Measurements from ENCODE around the gene LANCL2. TPM values are rescaled to one million over a fixed set of nuclear protein-coding genes. Genes with fewer than 3 reads are reported as not detected.

LANCL2 gene
- total and polyA plus RNA-seq, 7 donors = 5.9 to 9.6 (median 8.3) TPM

GRCh38 chr7:55472928-55473725 is 108.0 kb downstream of the LANCL2 start:
- DNase-seq = no peak
- 87 to 91% methylated on average over 25 of the region's 25 CpGs for WGBS, 2 donors
- Histone ChIP-seq H3K27me3 (no peaks in the 10 kb centered on the region), H3K9me3 (no peaks in the 10 kb centered on the region), H3K4me1 (no peaks in the 10 kb centered on the region), H3K27ac (no peak overlapping the region), H3K4me3 (no peak overlapping the region), H3K36me3 (peaks cover 0 to 11% (median 2%) of the 10 kb centered on the region in 4 donors)
- no peak for TF ChIP-seq EP300 (IDR thresholded peaks at IDR 0.05)
- no peak for TF ChIP-seq POLR2A (IDR thresholded peaks at IDR 0.05)
- no peak for TF ChIP-seq POLR2AphosphoS5 (IDR thresholded peaks at IDR 0.05)
- no peak for TF ChIP-seq CTCF (IDR thresholded peaks at IDR 0.05)
- intact Hi-C loops (cut with DNase I) = no loop called here

GRCh38 chr7:55473932-55474331 is 108.8 kb downstream of the LANCL2 start:
- H3K4me3 ChIP-seq = no peak overlapping the region
- H3K4me1 ChIP-seq = no peaks in the 10 kb centered on the region
- H3K9me3 ChIP-seq = no peaks in the 10 kb centered on the region
- intact Hi-C loops (cut with DNase I) = no loop called here
- no peak overlapping the region for H3K27ac ChIP-seq
- DNase-seq = no peak
- TF ChIP-seq POLR2AphosphoS5 (IDR thresholded peaks at IDR 0.05) = no peak
- no peak for TF ChIP-seq POLR2A (IDR thresholded peaks at IDR 0.05)
- no peak for TF ChIP-seq CTCF (IDR thresholded peaks at IDR 0.05)
- TF ChIP-seq EP300 (IDR thresholded peaks at IDR 0.05) = no peak
- no peaks in the 10 kb centered on the region for H3K27me3 ChIP-seq
- WGBS, 2 donors = 93 to 96% methylated on average over 10 of the region's 10 CpGs
- H3K36me3 ChIP-seq = peaks cover 0 to 11% (median 2%) of the 10 kb centered on the region in 4 donors

- Histone ChIP-seq H3K4me1 (no peaks in the 10 kb centered on the region), H3K36me3 (peaks cover 0 to 10% (median 2%) of the 10 kb centered on the region in 4 donors), H3K4me3 (no peak overlapping the region), H3K27ac (no peak overlapping the region), H3K27me3 (no peaks in the 10 kb centered on the region), H3K9me3 (no peaks in the 10 kb centered on the region)
- intact Hi-C loops (cut with DNase I) = no loop called here
- no peak for DNase-seq
- 86 to 91% methylated on average over 22 of the region's 22 CpGs for WGBS, 2 donors
- TF ChIP-seq POLR2AphosphoS5 (IDR thresholded peaks at IDR 0.05) (no peak), POLR2A (IDR thresholded peaks at IDR 0.05) (no peak), CTCF (IDR thresholded peaks at IDR 0.05) (no peak), EP300 (IDR thresholded peaks at IDR 0.05) (no peak)
These were observed 110.1 kb downstream of the LANCL2 start for GRCh38 chr7:55474944-55475854.

GRCh38 chr7:55475855-55476803 is 111.0 kb downstream of the LANCL2 start:
- DNase-seq = no peak
- TF ChIP-seq POLR2AphosphoS5 (IDR thresholded peaks at IDR 0.05) = no peak
- no peak for TF ChIP-seq CTCF (IDR thresholded peaks at IDR 0.05)
- TF ChIP-seq POLR2A (IDR thresholded peaks at IDR 0.05) = no peak
- TF ChIP-seq EP300 (IDR thresholded peaks at IDR 0.05) = no peak
- no peaks in the 10 kb centered on the region for H3K9me3 ChIP-seq
- no peaks in the 10 kb centered on the region for H3K4me1 ChIP-seq
- 89 to 93% methylated on average over 19 of the region's 19 CpGs for WGBS, 2 donors
- peaks cover 0 to 12% (median 2%) of the 10 kb centered on the region in 4 donors for H3K36me3 ChIP-seq
- intact Hi-C loops (cut with DNase I) = no loop called here
- no peak overlapping the region for H3K27ac ChIP-seq
- H3K27me3 ChIP-seq = no peaks in the 10 kb centered on the region
- no peak overlapping the region for H3K4me3 ChIP-seq
